Prostate gland (tissue), 2 donors: ENCODE data around the gene YWHAQ. TPM values are rescaled to one million over a fixed set of nuclear protein-coding genes. Genes with fewer than 3 reads are reported as not detected.
"Not testable (repeated sequence)": the region's sequence is repeated elsewhere in the genome, so short reads cannot be mapped to it uniquely, and the experiment has no call there.

Experiments
- DNase-seq: peaks from one replicate; pipeline ENCODE4 v3.0.0-alpha.2; 2019; ENCODE audit warnings: low spot score
- H3K27ac ChIP-seq, 2 donors: fragments of 200-600 bp; sonication (generic); 2 replicates each; pipeline ENCODE4 v1.5.1; 2017 to 2019
- H3K27me3 ChIP-seq: fragments of 200-600 bp; sonication (generic); replicated peaks from 2 replicates; pipeline ENCODE4 v1.5.1; 2019; ENCODE audit not compliant: insufficient read depth
- H3K36me3 ChIP-seq, 2 donors: fragments of 200-600 bp; sonication (generic); 1 replicate in 1 of 2; 2 replicates in 1 of 2; pipeline versions ENCODE4 v1.5.1 to v1.8.1; 2017 to 2019
- H3K4me1 ChIP-seq: fragments of 200-600 bp; sonication (generic); replicated peaks from 2 replicates; pipeline ENCODE4 v1.5.1; 2019
- H3K4me3 ChIP-seq, 2 donors: fragments of 200-600 bp; sonication (generic); 2 replicates each; pipeline ENCODE4 v1.5.1; 2017 to 2019
- H3K9me3 ChIP-seq: fragments of 200-600 bp; sonication (generic); 2 replicates; pipeline ENCODE4 v1.5.1; 2017
- POLR2A ChIP-seq: fragments of 450-650 bp; IDR thresholded peaks from one replicate; pipeline ENCODE4 v1.6.1; 2016; ENCODE audit warnings: antibody characterized with exemption, mild to moderate bottlenecking
- POLR2AphosphoS5 ChIP-seq: sonication (generic); formaldehyde crosslinking; IDR thresholded peaks from one replicate; pipeline ENCODE4 v1.6.1; 2017; ENCODE audit warnings: antibody characterized with exemption
- WGBS: methylation state at CpG from one replicate; pipeline ENCODE4 v1.1.5; 2018; 5-methylcytosine and 5-hydroxymethylcytosine counted together
- intact Hi-C: fragments of 100-400 bp; cut with DNase I; formaldehyde crosslinking; loops from one replicate; pipeline ENCODE4 v1.14.2; 2022
- total RNA-seq, 2 donors: library from RNA; depleted of rRNA; stranded (reverse); fragments of >200 nt; gene quantifications; one replicate each; pipeline ENCODE4 v1.1.0, GENCODE V29; 2016
- TF ChIP-seq, protein P1 (sequence below), 4 experiments: fragments of 200-600 bp in 2 of 4; fragments of 450-650 bp in 2 of 4; sonication (generic) in 2 of 4; IDR thresholded peaks; 1 replicate in 3 of 4; 2 replicates in 1 of 4; pipeline ENCODE4 v1.5.1; 2016 to 2019; ENCODE audit warnings: antibody characterized with exemption in 4 of 4, mild to moderate bottlenecking in 2 of 4, moderate library complexity in 2 of 4

Gene YWHAQ
- total RNA-seq, 2 donors from 2014 or later, result 208 to 248 TPM

DNA sequence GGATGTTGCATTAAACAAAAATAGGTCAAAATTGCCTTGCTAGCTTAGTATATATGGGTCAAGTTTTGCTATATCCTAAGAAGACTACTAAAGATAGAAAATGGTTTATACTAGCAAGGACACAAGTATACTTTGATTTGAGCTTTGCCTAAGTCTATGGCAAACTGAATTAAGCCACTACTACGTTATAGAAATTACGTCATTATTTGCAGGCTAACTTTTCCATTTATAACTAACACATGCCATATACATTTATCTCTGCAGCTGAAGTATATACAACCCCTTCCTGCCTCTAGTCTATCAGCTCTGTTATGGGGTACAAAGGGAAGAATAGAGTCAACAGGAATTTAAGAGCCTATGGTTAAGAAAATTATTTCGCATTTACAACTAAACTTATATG lies 16.2 kb downstream of the YWHAQ start:
- Histone ChIP-seq H3K4me1 (peaks cover 10% of the 10 kb centered on the region), H3K27me3 (no peaks in the 10 kb centered on the region), H3K27ac (no peak overlapping the region), H3K9me3 (no peaks in the 10 kb centered on the region), H3K4me3 (no peak overlapping the region), H3K36me3 (no peaks in the 10 kb centered on the region)
- TF ChIP-seq, protein P1, sequence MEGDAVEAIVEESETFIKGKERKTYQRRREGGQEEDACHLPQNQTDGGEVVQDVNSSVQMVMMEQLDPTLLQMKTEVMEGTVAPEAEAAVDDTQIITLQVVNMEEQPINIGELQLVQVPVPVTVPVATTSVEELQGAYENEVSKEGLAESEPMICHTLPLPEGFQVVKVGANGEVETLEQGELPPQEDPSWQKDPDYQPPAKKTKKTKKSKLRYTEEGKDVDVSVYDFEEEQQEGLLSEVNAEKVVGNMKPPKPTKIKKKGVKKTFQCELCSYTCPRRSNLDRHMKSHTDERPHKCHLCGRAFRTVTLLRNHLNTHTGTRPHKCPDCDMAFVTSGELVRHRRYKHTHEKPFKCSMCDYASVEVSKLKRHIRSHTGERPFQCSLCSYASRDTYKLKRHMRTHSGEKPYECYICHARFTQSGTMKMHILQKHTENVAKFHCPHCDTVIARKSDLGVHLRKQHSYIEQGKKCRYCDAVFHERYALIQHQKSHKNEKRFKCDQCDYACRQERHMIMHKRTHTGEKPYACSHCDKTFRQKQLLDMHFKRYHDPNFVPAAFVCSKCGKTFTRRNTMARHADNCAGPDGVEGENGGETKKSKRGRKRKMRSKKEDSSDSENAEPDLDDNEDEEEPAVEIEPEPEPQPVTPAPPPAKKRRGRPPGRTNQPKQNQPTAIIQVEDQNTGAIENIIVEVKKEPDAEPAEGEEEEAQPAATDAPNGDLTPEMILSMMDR (IDR thresholded peaks at IDR 0.05), result no peak
- no peak for TF ChIP-seq POLR2A
- no peak for TF ChIP-seq POLR2AphosphoS5
- no peak for DNase-seq
- intact Hi-C loops, result no loop called here
- WGBS, result 81% methylated on average over 3 of the region's 3 CpGs

DNA sequence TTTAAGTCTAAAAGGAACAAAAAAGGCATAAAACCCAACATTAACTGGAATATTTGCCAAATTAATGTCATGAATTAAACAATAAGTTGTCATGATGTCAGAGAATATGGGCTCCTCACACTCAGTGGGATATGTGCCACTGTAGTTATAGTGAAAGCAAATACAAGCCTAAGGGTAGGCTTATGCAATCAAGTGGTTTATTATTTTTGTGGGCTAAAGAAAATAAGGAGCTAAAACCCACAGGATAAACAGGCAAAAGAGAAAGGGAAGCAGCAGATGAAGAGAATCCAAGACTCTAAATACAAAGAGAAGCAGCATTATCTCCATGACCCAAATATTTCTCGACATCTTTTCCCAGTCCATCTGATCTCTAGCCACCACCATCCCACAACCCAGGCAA lies 17.5 kb downstream of the YWHAQ start:
- 75% methylated on average over 1 of the region's 1 CpG for WGBS
- H3K27me3 ChIP-seq, result no peaks in the 10 kb centered on the region
- peaks cover 12% of the 10 kb centered on the region for H3K4me1 ChIP-seq
- intact Hi-C loops, result no loop called here
- H3K27ac ChIP-seq, result no peak overlapping the region
- no peaks in the 10 kb centered on the region for H3K36me3 ChIP-seq
- no peak overlapping the region for H3K4me3 ChIP-seq
- TF ChIP-seq, protein P1 (IDR thresholded peaks at IDR 0.05), result no peak
- TF ChIP-seq POLR2AphosphoS5 (no peak), POLR2A (no peak)
- DNase-seq, result no peak
- H3K9me3 ChIP-seq, result no peaks in the 10 kb centered on the region

DNA sequence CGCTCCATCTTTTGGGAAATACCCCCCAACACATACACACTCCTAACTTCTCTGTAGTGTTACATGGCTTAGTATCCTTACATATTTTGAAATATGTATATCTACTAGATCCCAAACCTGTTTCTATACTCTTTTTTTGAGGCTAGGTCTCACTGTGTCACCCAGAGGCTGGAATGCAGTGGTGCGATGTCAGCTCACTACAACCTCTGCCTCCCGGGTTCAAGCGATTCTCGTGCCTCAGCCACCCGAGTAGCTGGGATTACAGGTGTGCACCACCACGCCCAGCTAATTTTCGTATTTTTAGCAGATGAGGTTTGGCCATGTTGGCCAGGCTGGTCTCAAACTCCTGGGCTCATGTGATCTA lies 19.3 kb downstream of the YWHAQ start:
- H3K27me3 ChIP-seq, H3K4me3 ChIP-seq, DNase-seq, H3K27ac ChIP-seq, intact Hi-C loops, H3K9me3 ChIP-seq, H3K36me3 ChIP-seq: not testable (repeated sequence)
- WGBS, result 98% methylated on average over 8 of the region's 8 CpGs
- peaks cover 12% of the 10 kb centered on the region for H3K4me1 ChIP-seq

DNA sequence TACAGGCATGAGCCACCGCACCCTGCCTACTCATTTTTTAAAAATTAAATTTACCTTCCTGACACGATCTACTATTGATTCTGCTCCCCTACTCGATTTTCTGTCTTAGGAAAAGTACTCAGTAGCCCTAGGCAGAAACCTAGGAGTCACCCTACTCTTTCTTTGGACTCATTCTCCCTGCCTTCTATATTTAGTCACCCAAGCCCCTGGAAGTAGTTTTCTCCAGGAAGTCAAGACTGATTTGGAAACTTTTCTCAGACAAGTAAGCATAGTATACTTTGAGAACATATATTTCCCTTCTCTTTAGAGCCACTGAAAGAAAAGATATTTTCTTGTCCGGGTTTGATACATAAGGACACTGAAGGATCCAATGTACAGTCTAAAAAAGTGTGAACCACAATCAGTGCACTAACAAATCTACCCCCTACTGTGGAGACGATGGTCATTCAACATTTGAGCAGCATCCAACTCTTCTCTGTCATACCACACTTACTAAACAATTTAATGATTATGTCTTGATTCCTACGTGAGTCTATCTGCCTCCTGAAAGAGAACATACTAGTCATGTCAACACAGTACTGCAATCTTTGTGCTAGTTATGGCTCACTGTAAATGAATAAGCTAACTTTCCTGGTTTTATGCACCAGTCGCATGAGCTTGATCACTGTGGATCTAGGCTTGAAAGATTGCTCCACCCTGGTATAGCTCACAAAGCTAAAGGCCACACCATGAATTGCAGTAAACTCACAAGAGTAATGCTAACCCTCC lies 19.8 kb downstream of the YWHAQ start:
- no peaks in the 10 kb centered on the region for H3K36me3 ChIP-seq
- H3K27ac ChIP-seq, result no peak overlapping the region
- H3K4me3 ChIP-seq, result no peak overlapping the region
- peaks cover 12% of the 10 kb centered on the region for H3K4me1 ChIP-seq
- no peaks in the 10 kb centered on the region for H3K9me3 ChIP-seq
- no peak for DNase-seq
- TF ChIP-seq POLR2A (no peak), POLR2AphosphoS5 (no peak)
- TF ChIP-seq, protein P1 (IDR thresholded peaks at IDR 0.05), result no peak
- WGBS, result 90% methylated on average over 7 of the region's 7 CpGs
- no peaks in the 10 kb centered on the region for H3K27me3 ChIP-seq
- intact Hi-C loops, result no loop called here

DNA sequence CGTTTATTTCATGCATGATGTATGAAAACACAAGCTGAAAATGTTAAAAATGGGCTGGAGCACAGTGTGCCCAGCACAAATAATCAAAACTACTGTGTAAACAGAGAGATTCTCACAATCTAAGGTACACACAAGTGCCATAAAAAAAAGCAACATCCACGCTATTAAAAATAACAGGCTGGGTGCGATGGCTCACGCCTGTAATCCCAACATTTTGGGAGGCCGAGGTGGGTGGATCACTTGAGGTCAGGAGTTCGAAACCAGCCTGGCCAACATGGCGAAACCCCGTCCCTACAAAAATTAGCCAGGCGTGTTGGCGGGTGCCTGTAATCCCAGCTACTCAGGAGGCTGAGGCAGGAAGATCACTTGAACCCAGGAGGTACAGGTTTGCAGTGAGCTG lies 22.3 kb downstream of the YWHAQ start:
- H3K36me3 ChIP-seq, H3K4me3 ChIP-seq, H3K4me1 ChIP-seq, intact Hi-C loops, H3K9me3 ChIP-seq, H3K27me3 ChIP-seq: not testable (repeated sequence)
- 55% methylated on average over 10 of the region's 10 CpGs for WGBS
- H3K27ac ChIP-seq, result peak overlapping the region; percentile 68 to 71
- DNase-seq, result peak; percentile 15
- peak; percentile 63 for TF ChIP-seq POLR2AphosphoS5

DNA sequence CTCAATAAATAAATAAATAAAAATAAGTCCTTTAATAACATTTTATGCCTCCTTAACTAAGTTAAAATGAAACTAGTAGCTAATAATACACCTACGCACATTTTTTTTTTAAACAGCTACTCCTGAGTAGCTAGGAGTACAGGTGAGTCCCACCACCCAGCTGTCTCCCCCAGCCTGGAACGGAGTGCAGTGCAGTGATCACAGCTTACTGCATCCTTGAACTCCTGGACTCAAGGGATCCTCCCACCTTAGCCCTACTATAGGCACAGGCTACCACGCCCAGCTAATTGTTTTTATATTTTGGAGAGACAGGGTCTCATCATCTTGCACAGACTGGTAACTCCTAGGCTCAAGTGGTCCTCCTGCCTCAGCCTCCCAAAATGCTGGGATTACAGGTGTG lies 28.4 kb downstream of the YWHAQ start:
- Histone ChIP-seq H3K27me3 (no peaks in the 10 kb centered on the region), H3K36me3 (no peaks in the 10 kb centered on the region), H3K4me3 (no peak overlapping the region), H3K27ac (no peak overlapping the region), H3K9me3 (no peaks in the 10 kb centered on the region), H3K4me1 (no peaks in the 10 kb centered on the region)
- 92% methylated on average over 3 of the region's 3 CpGs for WGBS
- TF ChIP-seq POLR2A (no peak), POLR2AphosphoS5 (no peak)
- TF ChIP-seq, protein P1 (IDR thresholded peaks at IDR 0.05), result no peak
- intact Hi-C loops, result loop anchor here (2.0 kb wide), 1 partner anchor 40 kb away; no protein-coding TSS in a partner anchor
- DNase-seq, result no peak
